Keratinocyte (primary cell): ENCODE results near the gene KCTD14. TPM values are rescaled to one million over a fixed set of nuclear protein-coding genes. Genes with fewer than 3 reads are reported as not detected.

Experiments
- DNase-seq: peaks from one replicate; pipeline ENCODE4 v3.0.0-alpha.2; 2011; ENCODE audit warnings: low read depth, missing footprints, low spot score
- FAIRE-seq: peaks from 2 replicates; lab custom pipeline; 2011; peaks lifted over from hg19 to GRCh38; lab: Jason Lieb, UNC
- H2AFZ ChIP-seq: 2 replicates; pipeline ENCODE4 v1.6.0; 2012; ENCODE audit warnings: low read length, control low read depth, inconsistent platforms; ENCODE audit not compliant: control insufficient read depth
- H3K27ac ChIP-seq: 2 replicates; pipeline ENCODE4 v1.5.1; 2011; ENCODE audit warnings: low read length; ENCODE audit not compliant: control insufficient read depth, insufficient read depth
- H3K27me3 ChIP-seq: 3 replicates; pipeline ENCODE4 v1.6.0; 2011; ENCODE audit warnings: low read length; ENCODE audit not compliant: control insufficient read depth, insufficient read depth; ENCODE audit errors: extremely low read depth
- H3K36me3 ChIP-seq, 2 experiments: 2 replicates in 1 of 2; 3 replicates in 1 of 2; pipeline ENCODE4 v1.5.1; 2011; ENCODE audit warnings: low read length in 2 of 2, mild to moderate bottlenecking in 1 of 2; ENCODE audit not compliant: control insufficient read depth in 2 of 2, insufficient read depth in 2 of 2; ENCODE audit errors: extremely low read depth in 1 of 2
- H3K4me1 ChIP-seq: 3 replicates; pipeline ENCODE4 v1.5.1; 2011; ENCODE audit warnings: low read length; ENCODE audit not compliant: control insufficient read depth, insufficient read depth; ENCODE audit errors: extremely low read depth
- H3K4me2 ChIP-seq: 3 replicates; pipeline ENCODE4 v1.6.0; 2011; ENCODE audit warnings: low read depth, low read length; ENCODE audit not compliant: control insufficient read depth, insufficient read depth; ENCODE audit errors: extremely low read depth
- H3K4me3 ChIP-seq, 3 experiments: fragments of 200-600 bp in 1 of 3; sonication (generic) in 1 of 3; 2 replicates in 2 of 3; 3 replicates in 1 of 3; pipeline ENCODE4 v1.5.1; 2011 to 2016; ENCODE audit warnings: low read length in 3 of 3, mild to moderate bottlenecking in 3 of 3, control low read depth in 2 of 3, inconsistent platforms in 1 of 3, low read depth in 1 of 3, mixed read lengths in 1 of 3, mixed run types in 1 of 3, moderate library complexity in 1 of 3; ENCODE audit not compliant: control insufficient read depth in 2 of 3, insufficient read depth in 2 of 3; ENCODE audit errors: extremely low read depth in 1 of 3
- H3K79me2 ChIP-seq: 2 replicates; pipeline ENCODE4 v1.6.0; 2012; ENCODE audit warnings: low read length; ENCODE audit not compliant: control insufficient read depth, insufficient read depth
- H3K9ac ChIP-seq: 3 replicates; pipeline ENCODE4 v1.6.0; 2011; ENCODE audit warnings: low read length; ENCODE audit not compliant: control insufficient read depth, insufficient read depth; ENCODE audit errors: extremely low read depth
- H3K9me1 ChIP-seq: 3 replicates; pipeline ENCODE4 v1.6.0; 2011; ENCODE audit warnings: low read length; ENCODE audit not compliant: control insufficient read depth, insufficient read depth; ENCODE audit errors: extremely low read depth
- H3K9me3 ChIP-seq: 2 replicates; pipeline ENCODE4 v1.5.1; 2012; ENCODE audit warnings: low read depth, low read length; ENCODE audit not compliant: control insufficient read depth
- H4K20me1 ChIP-seq: 3 replicates; pipeline ENCODE4 v1.6.0; 2011; ENCODE audit warnings: low read length; ENCODE audit not compliant: control insufficient read depth, insufficient read depth; ENCODE audit errors: extremely low read depth
- CTCF ChIP-seq, 3 experiments: IDR thresholded peaks in 1 of 3; conservative IDR thresholded peaks in 1 of 3; optimal IDR thresholded peaks in 1 of 3; 2 replicates in 2 of 3; 3 replicates in 1 of 3; pipeline versions ENCODE3 to v1.5.1; 2011; ENCODE audit warnings: low read length in 3 of 3, mild to moderate bottlenecking in 3 of 3, moderate library complexity in 2 of 3, control low read depth in 1 of 3, inconsistent platforms in 1 of 3; ENCODE audit not compliant: insufficient read depth in 2 of 3; ENCODE audit errors: extremely low read depth in 1 of 3
- EZH2 ChIP-seq: IDR thresholded peaks from one replicate; pipeline ENCODE4 v1.6.1; 2012; ENCODE audit warnings: inconsistent platforms, mild to moderate bottlenecking, low read length, moderate library complexity
- dilution Hi-C: fragments of 300-500 bp; cut with MboI; formaldehyde crosslinking; loops from one replicate; pipeline ENCODE4 v1.7.0; 2020; ENCODE audit warnings: low sequenced_read_pairs; ENCODE audit not compliant: extremely low pct_ligation_motif_present
- polyA plus RNA-seq, 5 experiments: library from polyadenylated mRNA; depleted of rRNA in 3 of 5; stranded (reverse) in 3 of 5; stranded (forward) in 1 of 5; unstranded in 1 of 5; fragments of >200 nt; gene quantifications; 1 replicate in 1 of 5; 2 replicates in 3 of 5; 3 replicates in 1 of 5; pipeline versions ENCODE4 v1.2.1 to v1.2.3, GENCODE V29; 2011 to 2012; ENCODE audit warnings: missing spikeins in 2 of 5, low read depth in 1 of 5, low replicate concordance in 1 of 5

The KCTD14 gene
- polyA plus RNA-seq, 1 donor (not counting 4 experiments of a cell fraction or from before 2014, with no cell fraction given) = 2.1 TPM

DNA sequence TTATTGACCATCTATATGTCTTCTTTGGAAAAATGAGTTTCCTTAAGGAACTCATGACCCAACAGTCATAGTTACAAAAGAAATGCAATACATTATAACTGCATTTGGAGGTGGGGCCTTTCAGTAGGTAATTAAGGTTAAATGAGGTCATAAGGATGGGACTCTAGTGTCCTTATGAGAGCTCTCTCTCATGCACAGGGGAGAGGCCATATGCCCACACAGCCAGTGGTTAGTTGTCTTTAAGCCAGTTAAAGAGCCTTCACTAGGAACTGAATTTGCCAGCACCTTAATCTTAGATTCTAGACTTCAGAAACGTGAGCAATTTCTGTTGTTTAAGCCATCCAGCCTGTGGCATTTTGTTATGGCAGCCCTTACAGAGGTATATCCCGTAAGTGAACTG is 56.0 kb downstream of the KCTD14 start:
- Histone ChIP-seq H4K20me1 (no peaks in the 10 kb centered on the region), H3K79me2 (no peaks in the 10 kb centered on the region), H2AFZ (no peak overlapping the region), H3K9ac (no peak overlapping the region), H3K4me1 (no peaks in the 10 kb centered on the region), H3K4me2 (no peak overlapping the region), H3K36me3 (no peaks in the 10 kb centered on the region), H3K27ac (no peak overlapping the region), H3K4me3 (no peak overlapping the region), H3K27me3 (no peaks in the 10 kb centered on the region), H3K9me3 (no peaks in the 10 kb centered on the region), H3K9me1 (no peaks in the 10 kb centered on the region)
- dilution Hi-C loops = no loop called here
- no peak for FAIRE-seq
- DNase-seq = no peak
- no peak for TF ChIP-seq EZH2
- no peak for TF ChIP-seq CTCF (optimal IDR thresholded peaks at IDR 0.05 in 1 of 3, IDR thresholded peaks at IDR 0.05 in 1 of 3, conservative IDR thresholded peaks at IDR 0.05 in 1 of 3; ENCODE audit: extremely low read depth in 1 of 3, insufficient read depth in 2 of 3, low read length in 3 of 3)

DNA sequence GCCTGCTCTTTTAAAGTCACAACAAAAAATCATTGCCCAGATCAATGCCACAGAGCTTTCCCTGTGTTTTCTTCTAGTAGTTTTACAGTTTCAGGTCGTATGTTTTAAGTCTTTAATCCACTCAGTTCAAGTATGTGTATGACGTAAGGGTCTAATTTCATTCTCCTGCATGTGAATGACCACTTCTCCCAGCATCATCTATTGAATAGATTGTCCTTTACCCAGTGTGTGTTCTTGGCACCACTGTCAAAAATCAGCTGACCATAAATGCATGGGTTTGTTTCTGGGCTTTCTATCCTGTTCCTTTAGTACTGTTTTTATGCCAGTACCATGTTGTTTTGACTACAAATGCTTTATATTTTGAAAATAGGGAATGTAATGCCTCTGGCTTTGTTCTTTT is 56.7 kb downstream of the KCTD14 start:
- Histone ChIP-seq H3K4me1 (no peaks in the 10 kb centered on the region), H3K4me3 (no peak overlapping the region), H3K9me1 (no peaks in the 10 kb centered on the region), H2AFZ (no peak overlapping the region), H3K9me3 (no peaks in the 10 kb centered on the region), H3K36me3 (no peaks in the 10 kb centered on the region), H3K4me2 (no peak overlapping the region), H3K9ac (no peak overlapping the region), H3K27ac (no peak overlapping the region), H3K79me2 (no peaks in the 10 kb centered on the region), H3K27me3 (no peaks in the 10 kb centered on the region), H4K20me1 (no peaks in the 10 kb centered on the region)
- dilution Hi-C loops = no loop called here
- DNase-seq = no peak
- TF ChIP-seq CTCF (optimal IDR thresholded peaks at IDR 0.05 in 1 of 3, IDR thresholded peaks at IDR 0.05 in 1 of 3, conservative IDR thresholded peaks at IDR 0.05 in 1 of 3; ENCODE audit: extremely low read depth in 1 of 3, insufficient read depth in 2 of 3, low read length in 3 of 3) = no peak
- no peak for TF ChIP-seq EZH2
- no peak for FAIRE-seq

Other genes with a start within 250 kb of the KCTD14 start
- gene RSF1, start 202.6 kb downstream of the KCTD14 start, polyA plus RNA-seq = 8.8 to 20.9 TPM (median 17.5 TPM) in 3 replicates
- gene AAMDC, start 202.1 kb downstream of the KCTD14 start, polyA plus RNA-seq = 15.8 to 22.4 TPM (median 22.0 TPM) in 3 replicates
- 14.9 to 19.4 TPM (median 18.0 TPM) in 3 replicates for gene INTS4, start 28.6 kb downstream of the KCTD14 start, polyA plus RNA-seq
- not detected in 3 replicates for gene THRSP, start 40.6 kb upstream of the KCTD14 start, polyA plus RNA-seq
- 132 to 150 TPM (median 150 TPM) in 3 replicates for gene NDUFC2, start 56.6 kb upstream of the KCTD14 start, polyA plus RNA-seq
- 47.7 to 71.8 TPM (median 48.4 TPM) in 3 replicates for gene ALG8, start 116.3 kb upstream of the KCTD14 start, polyA plus RNA-seq
- gene KCTD21, start 165.3 kb upstream of the KCTD14 start, polyA plus RNA-seq = 10.4 to 14.9 TPM (median 13.1 TPM) in 3 replicates
- 4.8 to 8.4 TPM (median 5.0 TPM) in 3 replicates for gene USP35, start 165.6 kb upstream of the KCTD14 start, polyA plus RNA-seq